GM11168 (cell line): ENCODE data around the gene RFTN1.

ENCODE experiments used
- in situ Hi-C: fragments of 300-500 bp; cut with MboI; formaldehyde crosslinking; loops from one replicate; pipeline ENCODE4 v1.12.0; 2022; ENCODE audit warnings: low sequenced_read_pairs; ENCODE audit not compliant: unreplicated experiment

RFTN1 gene

GRCh38 chr3:16474216-16474615 is 39.3 kb downstream of the RFTN1 start:
- in situ Hi-C loops: no loop called here

- in situ Hi-C loops: no loop called here
Observed at GRCh38 chr3:16472593-16472992, 40.9 kb downstream of the RFTN1 start.

- in situ Hi-C loops: no loop called here
Observed at GRCh38 chr3:16471897-16472296, 41.6 kb downstream of the RFTN1 start.

GRCh38 chr3:16470590-16470989 is 42.9 kb downstream of the RFTN1 start:
- in situ Hi-C loops: no loop called here

GRCh38 chr3:16468336-16469098 is 45.0 kb downstream of the RFTN1 start:
- in situ Hi-C loops: no loop called here

GRCh38 chr3:16468002-16468335 is 45.5 kb downstream of the RFTN1 start:
- in situ Hi-C loops: no loop called here

GRCh38 chr3:16467393-16467792 is 46.1 kb downstream of the RFTN1 start:
- in situ Hi-C loops: no loop called here

GRCh38 chr3:16466822-16467221 is 46.7 kb downstream of the RFTN1 start:
- in situ Hi-C loops: no loop called here

GRCh38 chr3:16464511-16465148 is 48.9 kb downstream of the RFTN1 start:
- in situ Hi-C loops: no loop called here

- in situ Hi-C loops: no loop called here
Observed at GRCh38 chr3:16463914-16464313, 49.6 kb downstream of the RFTN1 start.

GRCh38 chr3:16463119-16463518 is 50.4 kb downstream of the RFTN1 start:
- in situ Hi-C loops: no loop called here

GRCh38 chr3:16462679-16463078 is 50.8 kb downstream of the RFTN1 start:
- in situ Hi-C loops: no loop called here

- in situ Hi-C loops: no loop called here
Observed at GRCh38 chr3:16461463-16462245, 51.8 kb downstream of the RFTN1 start.

- in situ Hi-C loops: no loop called here
Observed at GRCh38 chr3:16460886-16461285, 52.6 kb downstream of the RFTN1 start.

- in situ Hi-C loops: no loop called here
Observed at GRCh38 chr3:16460273-16460672, 53.2 kb downstream of the RFTN1 start.

- in situ Hi-C loops: no loop called here
Observed at GRCh38 chr3:16456784-16457415, 56.6 kb downstream of the RFTN1 start.

GRCh38 chr3:16455966-16456365 is 57.5 kb downstream of the RFTN1 start:
- in situ Hi-C loops: no loop called here

- in situ Hi-C loops: no loop called here
Observed at GRCh38 chr3:16455001-16455400, 58.5 kb downstream of the RFTN1 start.

- in situ Hi-C loops: no loop called here
Observed at GRCh38 chr3:16452261-16452660, 61.2 kb downstream of the RFTN1 start.

GRCh38 chr3:16449369-16449768 is 64.1 kb downstream of the RFTN1 start:
- in situ Hi-C loops: no loop called here

- in situ Hi-C loops: no loop called here
Observed at GRCh38 chr3:16448639-16449070, 64.8 kb downstream of the RFTN1 start.
